HG03342 (cell line): Measurements from ENCODE around the gene FAM83G.

Source experiments
- ATAC-seq: cut with Tn5 transposase; IDR thresholded peaks from one replicate; pipeline ENCODE4 v1.9.1; 2021; ENCODE audit warnings: mild to moderate bottlenecking, moderate library complexity; ENCODE audit not compliant: unreplicated experiment

Gene FAM83G

DNA sequence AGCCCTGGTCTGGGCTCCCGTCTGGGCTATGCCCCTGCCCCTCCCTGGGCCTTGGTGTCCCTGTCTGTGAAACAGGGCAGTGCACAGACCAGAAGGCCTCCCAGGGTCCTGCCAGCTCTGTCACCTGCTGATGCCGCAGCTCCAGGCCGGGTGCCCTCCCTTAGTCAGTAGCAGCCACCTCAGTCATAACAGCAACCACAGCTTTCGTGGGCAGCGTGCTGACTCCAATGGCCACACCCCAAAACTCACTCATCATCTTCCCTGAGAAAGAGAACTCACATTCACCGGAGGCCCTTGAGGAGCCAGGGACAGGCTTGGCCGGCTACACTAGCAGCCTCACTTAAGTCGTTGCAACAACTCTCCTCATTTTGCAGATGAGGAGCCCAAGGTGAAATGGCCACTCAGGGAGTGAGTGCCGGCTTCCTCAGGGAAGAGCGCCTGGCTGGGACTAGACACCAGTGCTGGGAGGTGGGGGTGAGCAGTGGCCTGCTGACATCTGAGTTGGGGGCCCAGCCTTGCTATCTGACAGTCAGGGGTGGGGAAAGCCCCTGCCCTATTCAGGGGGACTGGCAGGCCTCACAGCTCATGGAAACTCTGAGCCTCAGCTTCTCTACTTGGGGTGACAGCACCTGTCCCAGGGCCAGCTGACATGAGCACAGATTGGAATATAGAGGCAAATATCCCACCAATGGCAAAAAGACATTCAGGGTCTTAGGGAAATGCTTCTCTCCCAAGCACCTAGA lies 30.0 kb downstream of the FAM83G start:
- no peak for ATAC-seq

DNA sequence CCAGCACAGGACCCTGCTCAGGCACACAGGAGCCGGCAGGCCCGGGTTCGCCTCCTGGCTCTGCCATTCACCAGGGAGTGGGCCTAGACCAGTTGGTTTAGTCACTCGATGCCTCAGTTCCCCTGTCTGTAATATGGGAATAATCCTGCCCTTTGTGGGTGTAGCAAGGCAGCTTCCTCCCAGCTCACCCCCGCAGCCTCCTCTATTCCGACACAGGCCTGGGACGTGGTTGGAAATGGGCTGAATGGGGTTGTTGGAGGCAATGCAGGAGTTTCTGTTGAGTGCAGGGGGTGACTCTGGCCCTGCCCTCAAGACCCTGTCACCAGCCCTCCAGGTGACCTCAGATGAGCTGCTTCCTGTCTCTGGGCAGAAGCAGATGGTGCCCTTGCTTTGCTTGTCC lies 32.8 kb downstream of the FAM83G start:
- ATAC-seq: no peak

DNA sequence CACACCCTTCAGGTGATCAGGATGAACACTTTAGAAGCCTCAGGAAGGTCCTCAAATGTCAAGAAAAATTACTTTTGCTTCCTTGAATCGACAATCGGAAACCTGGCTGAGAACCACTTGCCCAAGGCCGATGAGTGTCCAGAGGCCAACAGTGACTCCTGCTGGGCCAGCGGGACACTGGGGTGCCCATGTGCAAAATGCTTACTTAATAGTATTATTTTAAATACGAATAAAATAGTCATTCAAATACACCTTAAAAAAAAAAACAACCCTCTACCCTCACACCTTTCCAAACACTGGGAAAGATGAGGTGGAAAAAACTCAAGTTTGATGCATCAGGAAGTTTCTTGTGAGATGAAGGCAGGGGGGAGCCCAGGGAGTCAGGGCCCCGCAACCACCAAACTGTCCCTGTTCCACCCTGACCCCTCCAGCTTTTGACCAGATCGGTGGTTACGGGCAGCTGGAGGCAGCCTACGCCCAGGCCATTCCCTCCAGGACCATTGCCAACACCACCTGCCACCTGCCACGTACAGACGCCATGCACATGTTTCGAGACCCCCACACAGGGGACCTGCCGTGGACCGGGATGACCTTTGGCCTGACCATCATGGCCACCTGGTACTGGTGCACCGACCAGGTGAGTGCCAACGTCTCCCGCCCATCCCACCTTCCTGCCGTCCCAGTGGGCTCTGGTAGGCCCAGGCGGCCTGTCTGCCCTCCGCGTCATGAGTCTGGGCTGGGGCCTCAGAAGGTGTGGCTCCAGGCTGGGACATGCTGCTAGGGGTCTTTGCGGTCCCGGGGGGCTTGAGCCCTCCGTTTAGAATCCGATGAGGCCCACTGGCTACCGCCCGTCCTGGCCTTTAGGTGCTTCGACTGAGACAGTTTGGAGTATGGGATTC lies 33.7 kb downstream of the FAM83G start:
- no peak for ATAC-seq

DNA sequence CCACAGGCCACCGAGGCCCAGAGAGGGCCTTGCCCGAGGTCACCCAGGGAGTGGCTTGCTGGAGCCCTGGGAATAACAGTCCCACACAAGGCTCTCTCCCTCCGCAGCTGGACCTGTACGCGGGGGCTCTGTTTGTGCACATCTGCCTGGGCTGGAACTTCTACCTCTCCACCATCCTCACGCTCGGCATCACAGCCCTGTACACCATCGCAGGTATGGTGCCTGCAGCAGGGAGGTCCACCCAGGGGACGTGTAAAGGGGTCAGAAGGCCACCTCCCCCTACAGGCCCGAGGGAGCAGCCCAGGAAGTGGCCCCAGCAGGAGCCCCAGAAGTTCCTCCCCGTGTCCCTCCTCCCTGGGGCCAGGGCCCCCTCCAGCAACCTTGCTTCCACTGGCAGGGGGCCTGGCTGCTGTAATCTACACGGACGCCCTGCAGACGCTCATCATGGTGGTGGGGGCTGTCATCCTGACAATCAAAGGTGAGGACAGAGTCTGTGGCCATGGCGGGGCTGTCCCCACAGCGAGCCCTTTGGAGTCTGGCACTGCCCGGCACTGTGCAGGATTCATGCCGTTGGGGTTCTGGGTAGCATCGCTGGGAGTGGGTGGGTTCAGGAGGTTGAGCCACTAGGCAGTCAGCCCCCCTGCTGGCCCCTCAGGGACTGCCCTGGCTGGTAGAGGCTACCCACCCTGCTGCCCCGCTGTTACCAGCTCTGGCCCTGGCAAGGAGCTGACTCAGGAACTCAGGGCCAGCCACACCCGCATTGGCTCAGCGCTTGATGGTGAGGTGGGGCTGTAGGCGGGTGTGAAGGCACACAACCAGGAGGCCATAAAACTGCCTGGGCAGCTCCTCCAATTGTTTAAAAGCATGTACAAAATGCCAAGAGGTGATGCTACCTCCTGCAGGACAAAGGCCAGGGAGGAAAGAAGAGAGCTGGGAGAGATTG lies 35.3 kb downstream of the FAM83G start:
- ATAC-seq: no peak

DNA sequence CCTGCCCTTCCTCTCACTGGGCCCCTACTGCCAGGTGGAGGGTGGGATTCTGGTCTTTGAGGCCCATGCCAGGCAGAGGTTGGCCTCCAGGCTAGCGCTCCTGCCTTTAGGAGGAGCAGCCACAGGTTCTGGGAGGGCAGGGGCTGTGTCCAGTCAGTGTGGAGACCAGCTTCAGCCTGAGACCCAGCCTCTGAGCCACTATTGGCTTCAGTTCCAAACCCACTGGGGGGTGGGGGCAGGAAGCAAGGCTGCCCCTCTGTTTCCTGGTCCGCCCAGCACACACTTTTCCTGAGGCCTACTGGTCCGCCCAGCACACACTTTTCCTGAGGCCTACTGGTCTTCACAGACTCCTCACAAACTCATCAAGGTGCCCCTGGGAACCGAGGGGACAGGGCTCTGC lies 36.2 kb downstream of the FAM83G start:
- no peak for ATAC-seq

DNA sequence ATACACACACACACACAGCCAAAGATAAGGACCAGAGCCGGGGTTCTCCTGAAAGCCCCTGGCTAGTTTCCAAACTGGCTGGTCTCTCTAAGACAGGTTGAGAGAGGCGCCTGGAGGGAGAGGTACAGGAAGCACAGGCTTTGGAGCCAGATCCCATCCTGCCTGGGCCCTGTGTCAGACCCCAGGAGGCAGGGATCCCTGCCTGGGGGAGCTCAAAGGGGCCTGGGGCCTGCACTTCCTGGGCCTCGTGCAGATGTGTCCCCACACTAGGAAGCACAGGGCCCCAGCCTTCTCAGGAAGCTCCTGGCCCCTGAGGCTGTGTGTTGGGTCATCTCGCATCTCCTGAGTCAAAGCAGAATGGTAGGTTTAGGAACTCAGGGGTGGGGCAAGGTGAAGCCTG lies 36.6 kb downstream of the FAM83G start:
- ATAC-seq: no peak

DNA sequence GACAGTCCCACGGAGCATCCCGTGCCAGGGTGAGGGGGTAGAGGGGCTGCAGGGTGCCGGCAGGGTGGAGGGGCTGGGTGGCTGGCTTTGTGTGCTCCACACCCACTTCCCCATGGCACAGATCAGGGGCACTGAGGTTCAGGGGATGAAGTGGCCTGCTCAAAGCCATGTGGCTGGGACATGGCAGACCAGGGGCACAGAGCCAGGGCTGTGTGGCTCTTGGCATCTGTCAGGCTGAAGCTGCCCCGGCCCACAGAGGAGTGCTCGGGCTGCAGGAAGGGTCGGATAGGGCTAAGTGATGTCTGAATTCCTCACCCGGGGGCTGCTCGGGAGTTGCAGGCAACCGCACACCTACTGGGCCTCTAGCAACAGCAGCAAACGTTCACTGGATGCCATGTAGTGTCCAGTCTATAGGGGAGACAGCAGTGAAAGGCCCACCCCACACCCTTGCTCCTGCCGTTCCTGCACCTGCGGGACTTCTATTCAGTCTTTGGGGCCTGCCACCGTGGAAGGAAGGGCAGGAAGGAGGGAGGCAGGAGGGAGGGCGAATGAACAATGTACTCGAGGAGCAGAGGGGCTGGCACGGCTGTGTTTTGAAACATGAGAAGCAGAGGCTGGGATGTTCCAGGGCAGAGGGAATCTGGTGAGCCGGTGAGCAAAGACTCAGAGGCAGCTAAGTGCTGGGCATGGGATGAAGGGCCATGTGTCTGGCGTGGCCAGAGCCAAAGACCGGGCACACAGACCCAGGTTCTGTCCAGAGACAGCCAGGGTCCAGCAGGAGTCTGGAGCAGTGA lies 37.5 kb downstream of the FAM83G start:
- ATAC-seq: no peak

DNA sequence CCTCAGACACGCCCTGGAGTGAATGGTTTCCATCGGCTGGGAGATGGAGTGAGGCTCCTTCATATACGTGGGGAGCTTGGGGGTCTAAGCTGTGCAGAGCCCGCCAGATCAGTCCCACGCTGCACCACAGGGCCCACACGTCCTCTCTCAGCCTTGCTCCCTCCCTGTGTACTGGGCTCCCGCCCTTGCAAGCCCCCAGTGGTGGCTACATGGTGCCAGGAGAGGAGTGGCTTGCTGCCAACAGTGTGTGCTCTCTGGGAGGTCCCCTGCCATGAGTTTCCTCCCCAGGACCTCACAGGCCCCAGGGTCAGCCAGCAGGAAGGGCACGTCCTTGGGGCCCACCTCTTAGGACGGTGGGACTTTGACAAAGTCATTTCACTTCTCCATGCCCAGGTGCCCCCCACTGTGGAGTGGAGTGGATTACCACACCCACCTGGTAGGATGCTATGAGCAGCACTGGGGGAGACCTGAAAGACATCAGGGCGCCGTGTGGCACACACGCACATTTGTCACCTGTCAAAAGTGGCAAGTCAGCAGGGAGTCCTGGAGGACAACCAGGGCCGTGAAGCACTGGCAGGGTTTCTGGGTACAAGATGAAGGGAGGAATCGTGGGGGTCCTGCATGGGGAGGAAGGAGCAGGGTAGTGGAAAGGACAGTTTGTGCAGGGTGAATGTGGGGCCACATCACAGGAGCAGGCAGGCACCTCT lies 38.9 kb downstream of the FAM83G start:
- ATAC-seq: no peak

DNA sequence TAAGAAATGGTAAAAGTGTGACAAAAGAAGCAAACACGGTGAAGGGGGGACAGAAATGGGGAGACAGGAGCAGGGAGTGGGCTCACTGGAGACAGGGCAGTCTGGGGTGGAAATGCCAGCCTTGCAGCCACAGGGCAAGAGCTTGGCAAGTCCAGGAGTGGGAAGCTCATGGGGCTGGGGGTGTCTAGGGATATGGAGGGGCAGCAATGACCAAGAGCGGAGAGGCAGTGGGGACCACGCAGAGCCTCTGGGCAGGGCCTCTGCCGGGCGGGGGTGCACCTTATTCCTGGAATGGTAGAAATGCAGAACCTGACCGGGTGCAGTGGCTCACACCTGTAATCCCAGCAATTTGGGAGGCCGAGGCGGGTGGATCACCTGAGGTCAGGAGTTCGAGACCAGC lies 40.0 kb downstream of the FAM83G start:
- no peak for ATAC-seq

DNA sequence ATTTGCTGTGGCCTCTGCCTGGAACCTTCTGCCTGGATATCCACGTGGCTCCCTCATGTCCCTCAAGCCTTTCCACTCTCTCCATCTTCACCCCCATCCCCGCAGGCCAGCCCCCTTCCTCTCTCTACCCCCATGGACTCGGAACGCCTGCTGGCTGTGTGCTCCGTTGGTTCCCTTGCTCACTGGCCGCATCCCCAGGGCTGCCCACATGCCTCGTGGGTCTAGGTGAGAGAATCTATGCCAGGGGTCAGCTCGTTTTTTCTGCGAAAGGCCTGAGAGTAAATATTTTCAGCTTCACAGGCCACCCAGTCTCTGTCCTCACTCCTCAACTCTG lies 40.6 kb downstream of the FAM83G start:
- ATAC-seq: no peak

DNA sequence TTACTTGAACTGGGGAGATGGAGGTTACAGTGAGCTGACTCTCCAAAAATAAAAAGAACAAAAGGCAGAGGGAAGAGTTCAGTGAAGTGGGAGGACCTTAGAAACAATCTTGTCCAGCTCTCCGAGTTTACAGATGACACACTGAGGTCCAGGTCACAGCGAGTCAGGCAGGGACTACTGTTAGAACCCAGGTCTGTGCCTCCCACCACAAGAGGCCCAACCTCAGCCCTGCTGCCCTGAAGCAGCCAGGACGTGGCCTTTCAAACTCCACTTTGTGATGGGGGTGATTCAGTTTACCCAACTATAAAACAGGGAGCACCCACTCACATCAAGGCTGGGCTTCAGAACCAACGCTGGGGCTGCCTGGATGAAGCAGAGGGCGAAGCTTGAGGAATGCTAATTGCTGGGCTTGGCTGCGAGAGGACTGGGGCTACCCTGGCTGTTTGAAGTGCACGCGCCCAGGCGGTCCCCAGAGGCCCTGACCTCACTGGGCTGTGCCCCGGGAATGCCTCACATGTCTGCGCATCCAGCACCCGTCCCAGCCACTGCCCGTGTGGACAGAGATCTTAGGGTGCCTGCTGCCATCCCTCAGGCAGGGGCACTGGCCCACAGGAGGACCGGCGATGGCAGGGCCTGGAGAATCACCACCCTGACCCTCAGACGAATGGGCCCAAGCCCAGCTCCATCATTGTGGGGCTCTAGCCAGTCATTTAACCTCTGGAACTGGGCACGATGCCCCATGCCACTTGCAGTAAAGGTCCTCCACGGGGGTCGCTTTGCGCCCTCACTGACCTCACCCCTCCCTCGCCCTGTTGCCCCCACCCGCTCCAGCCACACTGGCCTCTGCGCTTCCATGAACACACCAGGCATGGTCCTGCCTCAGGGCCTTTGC lies 41.2 kb downstream of the FAM83G start:
- no peak for ATAC-seq

DNA sequence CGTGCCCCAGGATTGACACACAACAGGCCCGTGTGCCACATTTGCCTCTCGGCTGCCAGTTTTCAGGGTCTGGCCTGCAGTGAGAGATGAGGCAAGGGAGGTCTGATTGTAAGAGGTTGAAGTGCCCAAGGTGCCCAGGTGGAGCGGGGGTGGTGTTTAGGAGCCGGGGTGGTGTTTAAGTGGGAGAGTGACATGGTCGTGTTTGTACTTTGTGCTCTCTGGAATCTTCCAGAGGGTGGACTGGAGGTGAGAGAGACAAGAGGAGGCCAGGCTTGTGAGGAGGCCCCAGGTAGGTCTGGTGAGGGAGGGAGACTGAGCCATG lies 42.1 kb downstream of the FAM83G start:
- ATAC-seq: no peak

DNA sequence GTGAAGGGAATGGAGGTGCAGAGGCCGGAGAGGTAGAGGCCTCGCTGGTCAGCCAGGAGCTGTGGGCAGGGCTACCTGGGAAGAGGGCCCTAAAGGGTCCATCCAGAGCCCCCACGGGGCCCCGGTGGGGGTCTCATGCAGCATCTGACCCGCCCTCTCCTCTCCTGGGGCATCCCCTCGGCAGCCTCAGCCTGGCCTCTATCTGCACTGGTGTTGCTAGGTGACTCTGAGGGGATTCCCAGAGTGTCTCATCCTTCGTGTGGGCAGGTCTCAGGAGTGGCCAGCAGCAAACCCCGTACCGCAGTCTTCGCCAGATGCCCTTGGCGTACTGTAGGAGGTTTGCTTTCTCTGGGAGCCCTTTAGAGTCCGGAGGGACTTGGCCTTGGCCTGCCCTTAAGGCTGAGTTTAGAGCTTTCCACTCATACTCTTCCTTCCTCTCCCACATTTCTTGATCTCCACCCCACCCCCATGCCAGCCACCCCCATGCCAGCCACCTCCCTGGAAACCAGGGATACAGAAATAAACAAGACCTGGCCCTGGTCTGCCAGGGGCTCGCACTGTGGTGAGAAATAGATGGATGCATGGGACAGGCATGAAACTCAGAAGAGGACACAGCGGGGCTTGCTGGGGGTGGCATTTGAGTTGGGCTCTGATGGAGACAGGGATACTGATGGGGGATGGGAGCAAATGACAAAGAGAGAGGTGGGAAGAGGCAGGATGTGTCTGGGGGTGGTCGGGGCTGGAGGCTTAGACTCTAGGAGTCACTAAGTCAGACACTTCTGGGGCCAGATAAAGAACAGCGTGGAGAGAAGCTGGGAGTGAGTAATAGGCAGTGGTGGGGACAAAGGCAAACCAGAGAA lies 42.7 kb downstream of the FAM83G start:
- no peak for ATAC-seq

DNA sequence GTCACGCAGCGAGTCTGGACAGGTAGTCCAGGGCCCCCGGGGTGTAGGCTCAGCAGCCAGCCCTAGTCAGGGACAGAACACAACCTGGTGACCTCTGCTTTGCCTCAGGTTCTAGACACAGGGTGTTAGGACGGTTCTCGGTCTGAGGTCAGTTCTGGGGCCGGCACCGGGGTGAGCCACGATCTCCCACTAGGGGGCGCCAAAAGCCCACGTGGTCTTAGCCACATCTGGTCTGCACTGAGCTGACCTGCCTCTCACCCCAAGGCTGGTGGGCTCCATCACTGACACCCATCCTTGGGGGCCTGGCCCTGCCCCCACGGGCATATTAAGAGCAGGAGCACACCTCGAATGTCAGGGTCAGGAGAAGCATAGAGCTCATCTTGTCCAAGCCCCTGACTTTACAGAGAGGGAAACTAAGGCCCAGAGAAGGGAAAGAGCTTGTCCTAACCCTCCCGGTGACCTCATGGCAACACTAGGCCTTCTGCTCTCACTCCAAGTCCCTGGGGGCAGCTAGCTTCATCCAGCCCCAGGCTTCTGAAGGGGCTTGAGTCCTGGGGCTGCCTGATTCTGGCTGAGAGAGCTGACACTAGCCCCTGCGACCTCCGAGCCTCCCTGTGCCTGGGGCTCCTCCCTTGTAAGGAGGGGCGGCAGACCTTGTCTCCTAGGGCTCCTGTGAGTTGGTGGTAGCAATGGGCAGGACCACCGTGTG lies 43.6 kb downstream of the FAM83G start:
- ATAC-seq: peak; percentile 64

DNA sequence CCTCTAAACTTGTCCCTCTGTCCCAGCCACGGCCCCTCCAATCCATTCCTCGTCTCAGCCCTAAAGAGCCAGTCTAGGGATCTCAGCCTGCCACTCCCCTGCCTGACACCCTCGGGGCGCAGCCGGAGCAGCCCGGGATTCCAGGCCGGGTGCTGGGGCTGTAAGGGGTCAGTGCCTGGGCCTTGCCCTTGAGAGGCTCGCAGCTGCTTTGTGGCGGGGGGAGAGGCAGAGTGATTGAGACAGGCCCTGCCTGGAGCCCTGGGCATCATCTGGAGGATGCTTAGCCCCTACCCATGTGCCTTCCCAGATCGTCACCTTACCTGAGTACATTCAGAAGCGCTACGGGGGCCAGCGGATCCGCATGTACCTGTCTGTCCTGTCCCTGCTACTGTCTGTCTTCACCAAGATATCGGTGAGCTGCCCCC lies 44.3 kb downstream of the FAM83G start:
- no peak for ATAC-seq

DNA sequence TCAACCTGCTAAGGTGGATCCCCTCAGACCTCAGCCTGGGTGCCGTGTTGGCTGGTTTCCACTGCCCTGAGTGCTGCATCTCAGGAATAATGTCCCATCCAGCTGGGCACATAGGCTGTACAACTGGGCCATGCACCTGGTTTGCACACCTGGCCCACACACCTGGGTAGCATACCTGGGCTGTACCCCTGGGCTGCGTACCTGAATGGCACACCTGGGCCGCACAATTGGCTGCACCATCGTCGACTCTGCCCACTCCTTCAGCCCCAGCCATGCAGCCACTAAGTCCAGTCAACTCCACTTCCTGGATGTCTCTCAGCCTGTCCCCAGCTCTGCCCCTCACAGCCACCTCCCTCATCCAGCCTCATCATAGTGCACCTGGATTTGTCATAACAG lies 44.7 kb downstream of the FAM83G start:
- no peak for ATAC-seq

DNA sequence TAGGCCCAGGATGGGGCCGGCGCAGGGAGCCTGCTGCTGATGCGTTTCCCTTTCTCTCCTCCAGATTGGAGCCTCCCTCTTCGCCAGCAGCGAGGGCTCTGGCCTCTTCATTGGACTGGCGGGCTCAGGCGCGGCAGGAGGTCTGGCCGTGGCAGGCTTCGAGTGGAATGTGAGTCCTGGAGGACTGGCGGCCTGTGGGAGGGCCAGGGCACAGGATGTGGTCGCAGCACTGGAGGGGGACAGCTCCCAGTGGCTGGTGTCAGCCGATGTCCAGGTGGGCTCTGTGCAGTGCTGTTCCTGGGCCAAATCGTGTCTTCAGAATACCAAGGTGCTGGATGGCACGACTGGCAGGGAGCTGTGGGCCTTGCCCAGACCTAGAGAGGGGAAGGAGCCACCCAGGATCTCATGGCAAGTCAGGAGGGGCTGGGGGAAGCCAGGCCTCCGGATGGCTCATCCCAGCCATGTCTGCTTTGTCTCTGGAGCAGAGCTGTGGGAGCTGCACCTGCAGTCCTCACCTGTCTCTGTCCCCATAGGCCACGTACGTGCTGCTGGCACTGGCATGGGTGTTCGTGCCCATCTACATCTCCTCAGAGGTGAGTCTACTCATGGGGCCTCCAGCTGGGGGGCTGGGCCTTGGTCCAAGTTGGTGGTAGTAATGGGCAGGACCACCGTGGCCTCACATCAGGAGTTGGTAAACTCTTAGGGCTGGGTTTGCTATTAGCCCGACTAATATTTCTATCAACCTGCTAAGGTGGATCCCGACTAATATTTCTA lies 45.3 kb downstream of the FAM83G start:
- no peak for ATAC-seq
